WTC11 (cell line): ENCODE data around the gene PSMC3. TPM values are rescaled to one million over a fixed set of nuclear protein-coding genes. Genes with fewer than 3 reads are reported as not detected.

ENCODE experiments used
- ATAC-seq: fragments of 200-7000 bp; cut with Tn5 transposase; 2 replicates; pipeline ENCODE4 v1.10.0; 2021; ENCODE audit warnings: mild to moderate bottlenecking, moderate library complexity
- CTCF ChIA-PET: fragments of 300-600 bp; sonication (Branson Sonifier 250); formaldehyde crosslinking; loops from one replicate; lab custom pipeline; 2021; ENCODE audit warnings: antibody characterized with exemption; lab: Charles Lee
- POLR2A ChIA-PET: fragments of 350-600 bp; sonication (Branson Sonifier 250); formaldehyde crosslinking; loops from one replicate; lab custom pipeline; 2021; ENCODE audit warnings: antibody characterized with exemption; lab: Charles Lee
- DNase-seq: peaks from one replicate; pipeline ENCODE4 v3.0.0; 2021; ENCODE audit warnings: low spot score
- H3K27ac Mint-ChIP-seq: 2 replicates; pipeline ENCODE4 v1.8.0; 2021; ENCODE audit warnings: mixed read lengths
- H3K27me3 Mint-ChIP-seq: 2 replicates; pipeline ENCODE4 v1.8.0; 2021; ENCODE audit warnings: low read depth, mild to moderate bottlenecking, moderate library complexity, mixed read lengths
- H3K36me3 Mint-ChIP-seq: 2 replicates; pipeline ENCODE4 v1.8.0; 2021; ENCODE audit warnings: mixed read lengths
- H3K4me1 Mint-ChIP-seq: 2 replicates; pipeline ENCODE4 v1.8.0; 2022; ENCODE audit warnings: mixed read lengths
- H3K4me3 Mint-ChIP-seq: 2 replicates; pipeline ENCODE4 v1.8.0; 2021; ENCODE audit warnings: mild to moderate bottlenecking, moderate library complexity, mixed read lengths
- H3K9me3 Mint-ChIP-seq: 2 replicates; pipeline ENCODE4 v1.8.0; 2021; ENCODE audit warnings: mixed read lengths
- ATF3 ChIP-seq: sonication (generic); formaldehyde crosslinking; conservative IDR thresholded peaks from 2 replicates; pipeline ENCODE4 v1.8.1; 2022; ENCODE audit warnings: mild to moderate bottlenecking, missing genetic modification reagents
- E2F5 ChIP-seq: sonication (generic); formaldehyde crosslinking; IDR thresholded peaks from 2 replicates; pipeline ENCODE4 v1.8.1; 2022; ENCODE audit warnings: mild to moderate bottlenecking, moderate library complexity, missing genetic modification reagents
- ELF4 ChIP-seq: sonication (generic); formaldehyde crosslinking; IDR thresholded peaks from 2 replicates; pipeline ENCODE4 v1.8.1; 2022; ENCODE audit warnings: low read depth, mild to moderate bottlenecking, moderate library complexity, missing genetic modification reagents
- ERG ChIP-seq: fragments of 250-450 bp; sonication (Bioruptor Pico); IDR thresholded peaks from 2 replicates; pipeline ENCODE4 v1.8.0; 2021; ENCODE audit warnings: mild to moderate bottlenecking
- GTF2I ChIP-seq: fragments of 250-450 bp; sonication (Bioruptor Pico); conservative IDR thresholded peaks from 2 replicates; pipeline ENCODE4 v1.4.0; 2021; ENCODE audit warnings: mild to moderate bottlenecking
- HMGA2 ChIP-seq: fragments of 250-450 bp; sonication (Bioruptor Pico); IDR thresholded peaks from 2 replicates; pipeline ENCODE4 v1.4.0; 2021; ENCODE audit warnings: mild to moderate bottlenecking, moderate library complexity
- USF1 ChIP-seq: sonication (generic); formaldehyde crosslinking; IDR thresholded peaks from 2 replicates; pipeline ENCODE4 v1.8.0; 2022; ENCODE audit warnings: mild to moderate bottlenecking, missing genetic modification reagents
- USF2 ChIP-seq: sonication (generic); formaldehyde crosslinking; IDR thresholded peaks from 2 replicates; pipeline ENCODE4 v1.8.1; 2023; ENCODE audit warnings: mild to moderate bottlenecking, missing genetic modification reagents, moderate library complexity
- ZMAT4 ChIP-seq: fragments of 250-450 bp; sonication (Bioruptor Pico); IDR thresholded peaks from 2 replicates; pipeline ENCODE4 v1.9.0; 2021; ENCODE audit warnings: mild to moderate bottlenecking
- ZNF121 ChIP-seq: sonication (generic); formaldehyde crosslinking; IDR thresholded peaks from 2 replicates; pipeline ENCODE4 v1.8.0; 2023; ENCODE audit warnings: missing genetic modification reagents
- ZNF281 ChIP-seq: sonication (generic); formaldehyde crosslinking; IDR thresholded peaks from 2 replicates; pipeline ENCODE4 v1.8.0; 2023; ENCODE audit warnings: mild to moderate bottlenecking, missing genetic modification reagents
- ZNF423 ChIP-seq: fragments of 250-450 bp; sonication (Bioruptor Pico); IDR thresholded peaks from 2 replicates; pipeline ENCODE4 v2.1.2; 2022; ENCODE audit warnings: mild to moderate bottlenecking, moderate library complexity
- total RNA-seq: library from RNA; stranded (reverse); gene quantifications from 3 replicates; pipeline ENCODE4 v1.2.3, GENCODE V29; 2021

Gene PSMC3
- total RNA-seq, 1 experiment from 2014 or later = 162 TPM

GRCh38 chr11:47400768-47401279 lies 25.4 kb downstream of the PSMC3 start:
- no peaks in the 10 kb centered on the region for H3K36me3 Mint-ChIP-seq
- peak overlapping the region; percentile 97 for H3K27ac Mint-ChIP-seq
- TF ChIP-seq ZMAT4 (no peak), ELF4 (CRISPR knock-in tag) (no peak), HMGA2 (no peak), ATF3 (CRISPR knock-in tag) (no peak), ERG (CRISPR knock-in tag) (no peak), USF2 (CRISPR knock-in tag) (no peak)
- TF ChIP-seq, all 79 proteins: peak for 0
- ATAC-seq (peak; percentile 56), DNase-seq (no peak)
- ChIA-PET POLR2A (interaction anchor here (0.6 to 1.5 kb wide), 3 partner anchors 24 to 315 kb away, joined by 3 to 8 read pairs (median 3); no protein-coding TSS in a partner anchor), CTCF (interaction anchor here (0.6 to 3.3 kb wide), 10 partner anchors 10 to 488 kb away, joined by 3 to 20 read pairs (median 5); no protein-coding TSS in a partner anchor)
- Mint-ChIP-seq H3K9me3 (no peaks in the 10 kb centered on the region), H3K4me1 (peaks cover 31% of the 10 kb centered on the region), H3K4me3 (peak overlapping the region; percentile 79), H3K27me3 (no peaks in the 10 kb centered on the region)

- Mint-ChIP-seq H3K4me3 (peak overlapping the region; percentile 79), H3K9me3 (no peaks in the 10 kb centered on the region), H3K4me1 (peaks cover 31% of the 10 kb centered on the region), H3K27me3 (no peaks in the 10 kb centered on the region), H3K36me3 (no peaks in the 10 kb centered on the region), H3K27ac (peak overlapping the region; percentile 97)
- POLR2A ChIA-PET = interaction anchor here (0.6 to 1.5 kb wide), 7 partner anchors 17 to 579 kb away, joined by 3 to 10 read pairs (median 5); partner anchors contain the start of gene NR1H3
- ATAC-seq (peak; percentile 69), DNase-seq (peak; percentile 46)
- TF ChIP-seq E2F5 (CRISPR knock-in tag) (no peak), ZNF121 (CRISPR knock-in tag) (peak; percentile 73; the same call in 1 of the 2 replicates), ZNF423 (CRISPR knock-in tag) (peak; percentile 66; the same call in 1 of the 2 replicates), ZNF281 (CRISPR knock-in tag) (0 out of 2 replicates have a peak, but pooled peaks have one; percentile 17), GTF2I (CRISPR knock-in tag) (peak; percentile 93), USF1 (CRISPR knock-in tag) (no peak)
- CTCF ChIA-PET = interaction anchor here (0.9 to 3.3 kb wide), 10 partner anchors 9 to 487 kb away, joined by 3 to 20 read pairs (median 5); no protein-coding TSS in a partner anchor
These were observed 26.1 kb downstream of the PSMC3 start for GRCh38 chr11:47399860-47400767.
